MCF 10A (cell line): ENCODE measurements around the gene SLIT3. TPM values are rescaled to one million over a fixed set of nuclear protein-coding genes. Genes with fewer than 3 reads are reported as not detected.

Source experiments
- BruUV-seq: library from RNA; stranded (reverse); fragments of 400-500 nt; replicated peaks from 2 replicates; lab custom pipeline; 2021; lab: Mats Ljungman, UMichigan
- CTCF ChIA-PET: fragments of 300-600 bp; sonication (Branson Sonifier 250); formaldehyde crosslinking; extraction: SDS; loops from one replicate; lab custom pipeline; 2021; ENCODE audit warnings: antibody characterized with exemption, inconsistent platforms; lab: Yijun Ruan, JAX
- POLR2A ChIA-PET: fragments of 300-600, 350-650 bp; sonication (Branson Sonifier 250); formaldehyde crosslinking; extraction: SDS; loops from one replicate; lab custom pipeline; 2020; ENCODE audit warnings: antibody characterized with exemption, inconsistent platforms; lab: Yijun Ruan, JAX
- DNase-seq: peaks from one replicate; pipeline ENCODE4 v3.0.0-alpha.2; 2018; ENCODE audit not compliant: unreplicated experiment
- H3K27ac Mint-ChIP-seq: one replicate; pipeline ENCODE4 v1.8.0; 2022; ENCODE audit warnings: mild to moderate bottlenecking, low read depth, mixed read lengths; ENCODE audit not compliant: unreplicated experiment
- H3K27me3 Mint-ChIP-seq: one replicate; pipeline ENCODE4 v1.8.0; 2022; ENCODE audit warnings: mixed read lengths; ENCODE audit not compliant: insufficient read depth, unreplicated experiment
- H3K36me3 Mint-ChIP-seq: one replicate; pipeline ENCODE4 v1.8.0; 2022; ENCODE audit warnings: mild to moderate bottlenecking, moderate library complexity, mixed read lengths; ENCODE audit not compliant: insufficient read depth, unreplicated experiment
- H3K4me1 Mint-ChIP-seq: one replicate; pipeline ENCODE4 v1.8.0; 2022; ENCODE audit warnings: mixed read lengths; ENCODE audit not compliant: insufficient read depth, unreplicated experiment
- H3K4me3 Mint-ChIP-seq: one replicate; pipeline ENCODE4 v1.8.0; 2022; ENCODE audit warnings: mild to moderate bottlenecking, moderate library complexity, mixed read lengths; ENCODE audit not compliant: unreplicated experiment
- H3K9me3 Mint-ChIP-seq: one replicate; pipeline ENCODE4 v1.8.0; 2022; ENCODE audit warnings: mixed read lengths; ENCODE audit not compliant: unreplicated experiment
- CTCF ChIP-seq: fragments of 200-600 bp; IDR thresholded peaks from one replicate; pipeline ENCODE4 v1.8.0; 2022; ENCODE audit warnings: antibody characterized with exemption, mild to moderate bottlenecking; ENCODE audit not compliant: unreplicated experiment
- intact Hi-C: fragments of 100-400 bp; cut with micrococcal nuclease; formaldehyde crosslinking; loops from 2 replicates; pipeline ENCODE4 v1.14.1; 2022
- total RNA-seq: library from RNA; stranded (reverse); gene quantifications from 2 replicates; pipeline ENCODE4 v1.2.3, GENCODE V29; 2022

The SLIT3 gene
- total RNA-seq, 1 experiment from 2014 or later, result 0.89 TPM

- TF ChIP-seq CTCF, result no peak
- H3K4me1 Mint-ChIP-seq, result no peaks in the 10 kb centered on the region
- H3K27ac Mint-ChIP-seq, result no peak overlapping the region
- POLR2A ChIA-PET, result no interaction called here
- no peaks in the 10 kb centered on the region for H3K9me3 Mint-ChIP-seq
- intact Hi-C loops, result no loop called here
- no peak overlapping the region for H3K4me3 Mint-ChIP-seq
- no TSS peak for BruUV-seq
- no peaks in the 10 kb centered on the region for H3K36me3 Mint-ChIP-seq
- CTCF ChIA-PET, result interaction anchor here (0.6 to 1.4 kb wide), 2 partner anchors 18 to 217 kb away, joined by 3 to 5 read pairs; no protein-coding TSS in a partner anchor
- peaks cover 43% of the 10 kb centered on the region for H3K27me3 Mint-ChIP-seq
- DNase-seq, result no peak
These were observed 405.5 kb downstream of the SLIT3 start for GRCh38 chr5:168895295-168896071.

- no peaks in the 10 kb centered on the region for H3K4me1 Mint-ChIP-seq
- ChIA-PET CTCF (interaction anchor here (0.6 kb wide), 1 partner anchor 306 kb away, joined by 3 read pairs; no protein-coding TSS in a partner anchor), POLR2A (interaction anchor here (0.7 kb wide), 1 partner anchor 774 kb away, joined by 3 read pairs; no protein-coding TSS in a partner anchor)
- DNase-seq, result no peak
- H3K27ac Mint-ChIP-seq, result no peak overlapping the region
- no peaks in the 10 kb centered on the region for H3K9me3 Mint-ChIP-seq
- no peak for TF ChIP-seq CTCF
- BruUV-seq, result no TSS peak
- H3K36me3 Mint-ChIP-seq, result no peaks in the 10 kb centered on the region
- intact Hi-C loops, result no loop called here
- H3K27me3 Mint-ChIP-seq, result peaks cover 39% of the 10 kb centered on the region
- no peak overlapping the region for H3K4me3 Mint-ChIP-seq
These were observed 407.7 kb downstream of the SLIT3 start for GRCh38 chr5:168893283-168893682.

DNA sequence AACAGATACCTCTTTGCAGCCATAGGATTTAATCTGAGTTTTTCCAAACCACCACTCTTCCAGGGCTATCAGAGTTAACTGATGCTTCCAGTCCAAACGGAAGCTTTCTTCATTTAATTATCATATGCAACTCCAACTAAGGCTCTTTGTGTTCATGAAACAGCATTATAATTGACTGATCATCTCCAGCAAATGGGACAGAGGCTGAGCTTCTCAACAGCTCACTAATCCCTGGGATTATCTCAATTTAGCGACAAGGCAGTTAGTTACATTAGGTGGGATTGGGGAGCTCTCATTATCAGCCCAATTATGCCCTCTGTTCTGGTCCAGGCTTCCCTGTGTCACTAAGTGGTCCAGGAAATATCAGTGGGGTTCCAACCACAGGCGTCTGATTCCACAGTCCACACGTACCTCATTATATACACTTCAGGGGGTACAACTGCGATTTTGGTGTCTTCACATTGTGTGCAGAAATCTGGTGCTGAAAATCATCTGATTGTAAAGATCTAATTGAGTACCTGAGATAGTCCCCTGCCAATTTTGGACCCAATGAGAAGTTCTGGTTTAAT, 408.2 kb downstream of the SLIT3 start:
- Mint-ChIP-seq H3K4me3 (no peak overlapping the region), H3K36me3 (no peaks in the 10 kb centered on the region), H3K27ac (no peak overlapping the region), H3K9me3 (no peaks in the 10 kb centered on the region), H3K4me1 (no peaks in the 10 kb centered on the region), H3K27me3 (peaks cover 33% of the 10 kb centered on the region)
- POLR2A ChIA-PET, result interaction anchor here (0.7 kb wide), 2 partner anchors 216 to 775 kb away, joined by 3 read pairs; no protein-coding TSS in a partner anchor
- DNase-seq, result no peak
- BruUV-seq, result no TSS peak
- CTCF ChIA-PET, result interaction anchor here (0.6 kb wide), 1 partner anchor 13 kb away, joined by 3 read pairs; no protein-coding TSS in a partner anchor
- no peak for TF ChIP-seq CTCF
- intact Hi-C loops, result no loop called here
